HG03097 (cell line): ENCODE results near the gene COLQ.
A peak's percentile ranks its signal among the peaks of the same experiment; 100 is the strongest.
"Not testable (repeated sequence)": the region's sequence is repeated elsewhere in the genome, so short reads cannot be mapped to it uniquely, and the experiment has no call there.

ENCODE experiments used
- ATAC-seq: cut with Tn5 transposase; IDR thresholded peaks from one replicate; pipeline ENCODE4 v1.9.1; 2021; ENCODE audit not compliant: unreplicated experiment, low FRiP score

COLQ gene

GRCh38 chr3:15521573-15521965 lies at the start of gene COLQ:
COLQ (minus strand) TSS chr3:15521706; CDS start chr3:15521625, 81 bp downstream.
- no peak for ATAC-seq

GRCh38 chr3:15563190-15563589 lies 41.7 kb upstream of the COLQ start:
- no peak for ATAC-seq

GRCh38 chr3:15562560-15562959 lies 41.1 kb upstream of the COLQ start:
- no peak for ATAC-seq

GRCh38 chr3:15558581-15558980 lies 37.1 kb upstream of the COLQ start:
- no peak for ATAC-seq

GRCh38 chr3:15557511-15557946 lies 36.0 kb upstream of the COLQ start:
- no peak for ATAC-seq

GRCh38 chr3:15556512-15556911 lies 35.0 kb upstream of the COLQ start:
- peak; percentile 86 for ATAC-seq

- no peak for ATAC-seq
Observed at GRCh38 chr3:15553749-15554148, 32.2 kb upstream of the COLQ start.

GRCh38 chr3:15551902-15552301 lies 30.4 kb upstream of the COLQ start:
- no peak for ATAC-seq

GRCh38 chr3:15549846-15550245 lies 28.3 kb upstream of the COLQ start:
- no peak for ATAC-seq

- no peak for ATAC-seq
Observed at GRCh38 chr3:15542614-15543013, 21.1 kb upstream of the COLQ start.

- ATAC-seq, result no peak
Observed at GRCh38 chr3:15541371-15541770, 19.9 kb upstream of the COLQ start.

GRCh38 chr3:15539066-15539465 lies 17.6 kb upstream of the COLQ start:
- no peak for ATAC-seq

- no peak for ATAC-seq
Observed at GRCh38 chr3:15538345-15538744, 16.8 kb upstream of the COLQ start.

- ATAC-seq, result no peak
Observed at GRCh38 chr3:15536856-15537255, 15.3 kb upstream of the COLQ start.

GRCh38 chr3:15535732-15536131 lies 14.2 kb upstream of the COLQ start:
- ATAC-seq, result no peak

GRCh38 chr3:15532614-15533013 lies 11.1 kb upstream of the COLQ start:
- ATAC-seq, result not testable (repeated sequence)

- ATAC-seq, result no peak
Observed at GRCh38 chr3:15531346-15531745, 9.8 kb upstream of the COLQ start.

GRCh38 chr3:15528854-15529537 lies 7.5 kb upstream of the COLQ start:
- no peak for ATAC-seq

GRCh38 chr3:15527031-15527459 lies 5.5 kb upstream of the COLQ start:
- ATAC-seq, result no peak

GRCh38 chr3:15525790-15526189 lies 4.3 kb upstream of the COLQ start:
- no peak for ATAC-seq

- ATAC-seq, result no peak
Observed at GRCh38 chr3:15523660-15524417, 2.3 kb upstream of the COLQ start.

- no peak for ATAC-seq
Observed at GRCh38 chr3:15522016-15522415, 510 bp upstream of the COLQ start.
